Measurements from ENCODE around the gene TBC1D2B.
A peak's percentile ranks its signal among the peaks of the same experiment; 100 is the strongest.
"Not testable (repeated sequence)": the region's sequence is repeated elsewhere in the genome, so short reads cannot be mapped to it uniquely, and the experiment has no call there.

The TBC1D2B gene

DNA sequence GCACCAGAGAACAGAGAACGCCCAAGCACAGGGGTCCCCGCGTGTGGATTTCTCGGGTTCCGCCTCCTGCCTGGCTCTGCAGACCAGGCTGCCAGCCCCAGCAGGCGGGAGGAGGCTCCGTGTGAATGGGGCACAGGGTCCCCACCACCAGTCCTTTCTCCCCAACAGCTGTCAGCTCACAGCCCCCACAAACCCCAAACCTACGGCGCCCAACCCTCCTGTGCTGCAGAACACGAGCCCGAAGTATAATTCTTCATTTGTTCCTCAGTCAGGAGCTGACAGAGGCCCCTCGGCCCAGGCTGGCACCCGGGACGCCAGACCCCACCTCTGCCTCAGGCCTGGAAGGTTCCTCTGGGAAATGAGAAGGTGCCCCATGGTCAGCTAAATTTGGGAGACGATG, 78.0 kb downstream of the TBC1D2B start:
- DNase-seq (ENCODE audit: low spot score): no peak
- TF ChIP-seq, protein P1, sequence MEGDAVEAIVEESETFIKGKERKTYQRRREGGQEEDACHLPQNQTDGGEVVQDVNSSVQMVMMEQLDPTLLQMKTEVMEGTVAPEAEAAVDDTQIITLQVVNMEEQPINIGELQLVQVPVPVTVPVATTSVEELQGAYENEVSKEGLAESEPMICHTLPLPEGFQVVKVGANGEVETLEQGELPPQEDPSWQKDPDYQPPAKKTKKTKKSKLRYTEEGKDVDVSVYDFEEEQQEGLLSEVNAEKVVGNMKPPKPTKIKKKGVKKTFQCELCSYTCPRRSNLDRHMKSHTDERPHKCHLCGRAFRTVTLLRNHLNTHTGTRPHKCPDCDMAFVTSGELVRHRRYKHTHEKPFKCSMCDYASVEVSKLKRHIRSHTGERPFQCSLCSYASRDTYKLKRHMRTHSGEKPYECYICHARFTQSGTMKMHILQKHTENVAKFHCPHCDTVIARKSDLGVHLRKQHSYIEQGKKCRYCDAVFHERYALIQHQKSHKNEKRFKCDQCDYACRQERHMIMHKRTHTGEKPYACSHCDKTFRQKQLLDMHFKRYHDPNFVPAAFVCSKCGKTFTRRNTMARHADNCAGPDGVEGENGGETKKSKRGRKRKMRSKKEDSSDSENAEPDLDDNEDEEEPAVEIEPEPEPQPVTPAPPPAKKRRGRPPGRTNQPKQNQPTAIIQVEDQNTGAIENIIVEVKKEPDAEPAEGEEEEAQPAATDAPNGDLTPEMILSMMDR (IDR thresholded peaks at IDR 0.05; ENCODE audit: extremely low read depth, missing control alignments): no peak

DNA sequence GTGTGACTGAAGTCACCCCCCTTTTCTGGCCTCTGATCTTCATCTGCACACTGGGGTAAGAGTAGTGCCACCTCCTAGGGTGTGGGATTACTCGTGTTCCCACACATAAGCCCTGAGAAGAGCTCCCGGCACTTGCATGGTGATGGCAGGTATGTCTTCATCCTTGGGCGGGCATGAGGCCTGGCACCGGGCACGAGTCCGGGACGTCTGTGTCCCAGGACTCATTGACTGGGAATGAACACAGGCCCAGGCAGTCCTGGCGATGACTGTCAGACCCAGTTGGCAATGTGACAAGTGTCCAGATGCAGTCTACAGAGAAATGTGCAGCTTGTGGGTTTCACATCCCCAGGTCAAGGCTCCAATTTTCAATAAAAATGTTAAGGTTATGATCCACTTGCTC, 78.9 kb downstream of the TBC1D2B start:
- no peak for DNase-seq (ENCODE audit: low spot score)
- TF ChIP-seq, protein P1 (IDR thresholded peaks at IDR 0.05; ENCODE audit: extremely low read depth, missing control alignments): no peak

DNA sequence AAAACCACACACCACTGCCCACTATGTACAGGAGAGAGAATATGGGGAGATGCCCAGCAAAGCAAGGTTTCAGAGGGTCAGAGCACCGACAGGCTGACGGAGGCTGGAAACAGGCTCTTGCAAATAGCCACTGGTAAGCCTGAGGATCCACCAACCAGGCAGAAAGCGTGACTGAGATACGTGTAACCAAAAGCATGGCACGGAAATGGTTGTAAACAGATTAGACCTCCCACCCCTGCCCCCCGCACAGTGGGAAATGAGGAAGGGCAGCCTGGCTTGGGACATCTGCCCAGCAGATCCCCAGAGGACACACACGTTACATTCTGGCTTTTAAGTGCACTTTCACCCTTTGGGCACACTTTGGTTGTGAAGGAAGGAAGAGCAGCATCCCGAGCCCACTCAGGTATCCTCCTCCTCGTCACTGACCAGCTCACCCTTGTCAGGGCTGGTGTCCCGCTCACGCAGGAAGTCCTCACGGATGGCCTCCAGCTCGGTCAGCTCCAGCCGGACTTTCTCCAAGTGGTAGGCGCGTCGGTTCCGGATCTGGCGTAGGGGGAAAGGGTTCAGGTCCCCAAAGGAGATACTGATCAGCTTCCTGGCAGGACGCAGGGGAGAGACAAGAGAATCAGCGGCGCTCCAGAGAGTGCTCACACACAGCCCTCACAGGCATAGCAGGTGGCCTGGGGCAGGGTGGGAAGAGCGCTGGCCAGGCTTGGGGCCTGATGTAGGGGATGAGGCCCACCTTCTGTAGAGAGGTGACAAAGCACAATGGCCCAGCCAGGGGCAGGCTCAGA, 79.6 kb downstream of the TBC1D2B start:
- DNase-seq (ENCODE audit: low spot score): not testable (repeated sequence)

DNA sequence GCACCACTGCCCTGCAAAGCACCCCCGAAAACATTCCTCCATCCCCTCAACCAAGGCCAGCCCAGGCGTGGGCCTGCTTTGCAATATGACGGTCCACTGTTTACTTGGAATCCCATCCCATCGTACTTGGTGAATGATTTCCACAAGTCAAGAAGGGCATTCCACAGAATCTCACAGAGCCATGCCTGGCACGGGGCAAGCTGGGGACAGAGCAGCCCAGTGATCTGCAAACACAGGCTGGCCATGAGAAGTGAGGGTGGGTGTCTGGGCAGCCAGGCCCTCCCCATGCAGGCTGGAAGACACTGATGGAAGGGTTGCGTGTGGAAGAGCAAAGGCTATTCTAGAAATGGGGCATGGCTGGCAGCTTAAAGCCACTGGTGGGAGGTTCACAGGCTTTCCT, 80.3 kb downstream of the TBC1D2B start:
- not testable (repeated sequence) for DNase-seq (ENCODE audit: low spot score)

DNA sequence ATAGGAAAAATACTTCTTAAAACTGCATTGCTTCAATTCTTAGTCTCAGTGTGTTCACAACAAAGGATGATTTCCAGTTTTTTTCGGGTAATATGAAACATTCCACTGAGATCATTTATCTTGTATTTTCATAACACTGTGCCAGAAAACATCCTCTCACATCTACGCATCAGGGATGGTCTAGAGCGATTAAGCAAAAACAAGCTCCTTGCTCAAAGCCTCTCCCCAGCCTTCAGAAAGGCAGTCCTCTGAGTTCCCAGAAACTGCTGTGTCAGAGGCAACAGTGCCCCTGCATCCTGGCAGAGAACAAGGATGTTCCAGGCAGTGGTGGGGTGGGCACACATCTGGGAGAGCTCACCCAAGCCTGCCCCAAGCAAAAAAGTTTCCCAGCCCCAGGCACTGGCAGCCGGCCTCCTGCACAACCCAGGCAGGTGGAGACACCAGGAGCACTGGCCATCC, 80.8 kb downstream of the TBC1D2B start:
- not testable (repeated sequence) for DNase-seq (ENCODE audit: low spot score)

DNA sequence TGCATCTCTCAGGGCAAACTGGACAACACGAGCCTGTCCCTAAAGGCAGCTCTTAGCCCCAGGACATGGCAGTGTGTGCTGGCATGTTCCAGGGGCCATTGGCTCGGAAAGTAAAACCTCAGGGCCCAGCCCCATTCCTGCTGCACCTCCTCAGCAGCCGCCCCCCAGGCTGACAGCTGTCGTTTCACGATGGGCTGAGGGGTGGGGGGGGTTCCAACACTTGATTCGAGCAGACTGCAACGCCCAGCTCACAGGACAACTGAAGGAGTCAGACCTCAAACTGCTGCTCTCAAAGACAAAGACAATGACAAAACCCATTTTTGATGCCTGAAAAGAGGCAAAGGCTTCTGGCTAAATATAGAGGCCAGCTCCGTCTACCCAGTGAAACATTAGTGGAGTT, 81.3 kb downstream of the TBC1D2B start:
- DNase-seq (ENCODE audit: low spot score): not testable (repeated sequence)

DNA sequence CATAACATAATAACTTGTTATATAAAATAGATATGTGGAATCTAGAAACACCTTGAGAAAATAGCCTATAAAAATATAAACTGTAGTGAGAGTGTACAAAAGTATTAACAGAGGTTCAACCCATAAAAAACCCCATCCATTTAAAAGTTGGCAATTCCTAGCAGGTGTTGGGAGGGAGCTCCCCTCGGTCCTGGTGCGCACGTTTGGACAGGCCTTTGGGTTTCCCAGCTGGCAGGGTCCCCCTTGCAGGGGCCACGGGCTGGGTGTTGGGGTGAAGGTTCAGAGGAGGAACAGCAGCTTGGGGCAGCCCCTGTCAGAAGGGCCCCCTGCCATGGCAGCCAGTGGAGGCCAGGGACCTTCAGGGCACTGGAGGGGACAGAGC, 82.0 kb downstream of the TBC1D2B start:
- DNase-seq (ENCODE audit: low spot score): not testable (repeated sequence)

DNA sequence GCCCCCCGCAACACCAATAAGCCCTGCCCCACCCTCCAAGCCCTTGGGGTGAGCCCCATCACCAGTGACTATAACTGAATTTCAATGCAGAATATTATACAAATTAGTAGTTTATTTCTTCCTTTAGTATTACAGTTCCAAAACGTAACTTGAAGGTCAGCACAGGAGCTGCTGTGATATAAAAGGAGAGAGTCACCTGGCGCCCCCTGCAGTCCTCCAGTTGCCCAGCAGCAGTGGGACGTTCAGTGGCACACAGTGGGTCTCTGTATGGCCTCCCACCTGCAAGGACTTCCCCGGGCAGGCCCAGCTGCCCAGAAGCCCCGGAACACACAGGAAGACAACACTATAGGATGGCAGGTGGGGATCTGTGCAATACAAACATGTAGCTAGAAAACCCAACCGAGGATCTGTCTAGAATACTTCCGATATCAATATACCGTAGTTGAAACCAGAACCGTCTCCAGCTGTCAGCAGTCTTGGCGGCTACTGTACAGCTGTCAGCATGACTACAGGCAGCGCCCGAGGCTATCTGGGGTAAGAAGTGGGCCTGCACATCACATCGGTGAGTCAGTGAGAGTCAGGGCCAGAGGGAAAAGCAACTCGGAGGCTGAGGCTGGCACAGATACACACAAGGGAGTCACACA, 82.5 kb downstream of the TBC1D2B start:
- not testable (repeated sequence) for DNase-seq (ENCODE audit: low spot score)

DNA sequence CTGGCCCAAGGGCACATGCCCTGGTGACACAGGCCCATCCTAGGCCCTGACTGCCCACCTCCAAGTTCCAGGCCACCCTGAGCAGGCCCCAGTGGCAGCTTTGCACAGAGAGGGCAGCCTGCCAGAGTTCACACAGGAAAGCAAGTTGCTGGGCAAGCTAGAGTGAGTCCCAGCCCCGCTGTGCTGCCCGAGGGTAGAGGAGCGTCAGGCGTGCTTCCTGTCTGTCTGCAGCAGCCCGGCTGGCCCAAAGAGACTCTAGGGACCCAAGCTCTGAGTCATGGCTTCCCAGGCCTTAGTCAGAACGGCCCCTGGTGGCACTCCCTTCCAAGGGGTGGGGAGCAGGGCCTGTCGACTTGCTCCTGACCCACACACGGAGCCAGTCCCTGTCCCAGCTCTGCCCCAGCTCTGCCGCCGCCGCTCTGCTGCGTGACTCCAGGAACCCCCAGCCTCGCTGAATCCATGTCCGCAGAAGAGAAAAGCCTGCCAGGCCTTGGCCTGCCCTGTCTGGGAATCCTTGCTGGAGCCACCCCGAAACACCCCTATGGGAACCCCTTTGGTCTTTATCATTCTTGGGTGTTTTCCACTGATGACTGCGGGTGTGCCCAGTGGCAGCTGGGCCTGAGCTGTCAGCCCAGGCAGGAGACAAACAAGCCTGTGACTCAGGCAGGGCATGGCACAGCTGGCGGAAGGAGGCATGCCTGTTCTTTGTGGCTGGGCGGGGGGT, 83.4 kb downstream of the TBC1D2B start:
- DNase-seq (ENCODE audit: low spot score): peak; percentile 45

DNA sequence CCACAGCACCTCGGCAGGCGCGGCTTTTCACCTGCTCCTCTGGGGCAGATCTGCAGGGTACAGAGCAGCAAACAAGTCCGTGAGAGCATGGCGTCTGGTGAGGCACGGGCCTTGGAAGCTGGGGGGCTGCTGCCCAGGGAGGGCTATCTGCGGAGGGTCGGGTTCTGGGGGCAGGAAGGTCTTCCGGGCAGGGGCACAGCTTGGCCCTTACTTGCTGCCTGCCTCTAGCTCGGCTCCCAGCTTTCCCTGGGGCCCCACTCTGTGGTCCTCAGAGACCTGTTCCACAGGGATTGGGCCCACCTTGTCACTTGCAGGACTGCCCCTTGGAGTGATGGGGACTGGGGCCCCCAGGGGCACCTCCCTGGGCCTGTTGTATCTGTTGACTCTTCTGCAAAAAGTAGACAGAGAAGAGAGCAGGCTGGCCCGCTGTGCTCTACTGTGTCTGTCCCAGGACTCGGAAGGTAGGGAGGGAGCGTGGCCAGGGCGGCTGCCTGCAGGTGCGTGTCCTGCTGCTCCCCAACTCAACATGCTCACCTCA, 84.1 kb downstream of the TBC1D2B start:
- DNase-seq (ENCODE audit: low spot score): no peak
- TF ChIP-seq, protein P1 (IDR thresholded peaks at IDR 0.05; ENCODE audit: extremely low read depth, missing control alignments): no peak
